Occipital lobe (tissue), 2 donors: Measurements from ENCODE around the gene SMIM8. TPM values are rescaled to one million over a fixed set of nuclear protein-coding genes. Genes with fewer than 3 reads are reported as not detected.
"Not testable (repeated sequence)": the region's sequence is repeated elsewhere in the genome, so short reads cannot be mapped to it uniquely, and the experiment has no call there.

Experiments
- DNase-seq: peaks from one replicate; lab custom pipeline; 2025; lab: John Stamatoyannopoulos, UW
- total RNA-seq: library from RNA; depleted of rRNA; stranded (reverse); fragments of >200 nt; gene quantifications from one replicate; pipeline ENCODE4 v1.2.3, GENCODE V29; 2014

SMIM8 gene
- 38.4 TPM for total RNA-seq

- DNase-seq: peak; percentile 78
Measured at GRCh38 chr6:87322304-87323212, at the start of gene SMIM8. Gene SMIM8, plus strand, starts transcription at chr6:87322588. Its CDS starts 14,444 bp downstream, at chr6:87337032.

GRCh38 chr6:87274660-87275274 lies 47.6 kb upstream of the SMIM8 start:
- no peak for DNase-seq

- no peak for DNase-seq
Measured at GRCh38 chr6:87276624-87277023, 45.8 kb upstream of the SMIM8 start.

GRCh38 chr6:87277123-87277522 lies 45.3 kb upstream of the SMIM8 start:
- no peak for DNase-seq

GRCh38 chr6:87279196-87279595 lies 43.2 kb upstream of the SMIM8 start:
- no peak for DNase-seq

GRCh38 chr6:87281426-87281825 lies 41.0 kb upstream of the SMIM8 start:
- no peak for DNase-seq

- no peak for DNase-seq
Measured at GRCh38 chr6:87282743-87283142, 39.6 kb upstream of the SMIM8 start.

GRCh38 chr6:87283461-87283860 lies 38.9 kb upstream of the SMIM8 start:
- DNase-seq: no peak

- no peak for DNase-seq
Measured at GRCh38 chr6:87287251-87287650, 35.1 kb upstream of the SMIM8 start.

GRCh38 chr6:87289571-87289970 lies 32.8 kb upstream of the SMIM8 start:
- DNase-seq: no peak

GRCh38 chr6:87291883-87292282 lies 30.5 kb upstream of the SMIM8 start:
- no peak for DNase-seq

GRCh38 chr6:87293526-87293925 lies 28.9 kb upstream of the SMIM8 start:
- no peak for DNase-seq

- no peak for DNase-seq
Measured at GRCh38 chr6:87297119-87297518, 25.3 kb upstream of the SMIM8 start.

- not testable (repeated sequence) for DNase-seq
Measured at GRCh38 chr6:87301277-87301676, 21.1 kb upstream of the SMIM8 start.

- peak; percentile 27 for DNase-seq
Measured at GRCh38 chr6:87308970-87309369, 13.4 kb upstream of the SMIM8 start.

GRCh38 chr6:87312860-87313259 lies 9.5 kb upstream of the SMIM8 start:
- DNase-seq: no peak

- no peak for DNase-seq
Measured at GRCh38 chr6:87315071-87315470, 7.3 kb upstream of the SMIM8 start.

- no peak for DNase-seq
Measured at GRCh38 chr6:87319271-87319987, 3.0 kb upstream of the SMIM8 start.

- not testable (repeated sequence) for DNase-seq
Measured at GRCh38 chr6:87323880-87324279, 1.5 kb downstream of the SMIM8 start.

- DNase-seq: no peak
Measured at GRCh38 chr6:87330961-87331360, 8.6 kb downstream of the SMIM8 start.

- no peak for DNase-seq
Measured at GRCh38 chr6:87333033-87333432, 10.6 kb downstream of the SMIM8 start.

GRCh38 chr6:87333591-87334181 lies 11.3 kb downstream of the SMIM8 start:
- no peak for DNase-seq
